Measurements from ENCODE around the gene SPEG.

Gene SPEG

GRCh38 chr2:219443016-219443696 lies 8.5 kb downstream of the SPEG start:
- DNase-seq (ENCODE audit: low read depth in 2 of 2) = no peak

GRCh38 chr2:219443697-219444023 lies 9.0 kb downstream of the SPEG start:
- DNase-seq (ENCODE audit: low read depth in 2 of 2) = no peak

GRCh38 chr2:219444566-219445091 lies 10.0 kb downstream of the SPEG start:
- DNase-seq (ENCODE audit: low read depth in 2 of 2) = no peak

GRCh38 chr2:219445220-219445640 lies 10.6 kb downstream of the SPEG start:
- DNase-seq (ENCODE audit: low read depth in 2 of 2) = no peak

- DNase-seq (ENCODE audit: low read depth in 2 of 2) = no peak
Measured at GRCh38 chr2:219446101-219446504, 11.5 kb downstream of the SPEG start.

GRCh38 chr2:219446689-219447088 lies 12.0 kb downstream of the SPEG start:
- no peak for DNase-seq (ENCODE audit: low read depth in 2 of 2)

- no peak for DNase-seq (ENCODE audit: low read depth in 2 of 2)
Measured at GRCh38 chr2:219447242-219448098, 12.8 kb downstream of the SPEG start.

- no peak for DNase-seq (ENCODE audit: low read depth in 2 of 2)
Measured at GRCh38 chr2:219448099-219448775, 13.6 kb downstream of the SPEG start.

GRCh38 chr2:219448776-219449341 lies 14.2 kb downstream of the SPEG start:
- DNase-seq (ENCODE audit: low read depth in 2 of 2) = peak in 1 of 2 donors; percentile 23

GRCh38 chr2:219449609-219450008 lies 15.0 kb downstream of the SPEG start:
- no peak for DNase-seq (ENCODE audit: low read depth in 2 of 2)

GRCh38 chr2:219451661-219452360 lies 17.2 kb downstream of the SPEG start:
- no peak for DNase-seq (ENCODE audit: low read depth in 2 of 2)

- no peak for DNase-seq (ENCODE audit: low read depth in 2 of 2)
Measured at GRCh38 chr2:219452361-219453317, 18.0 kb downstream of the SPEG start.

- DNase-seq (ENCODE audit: low read depth in 2 of 2) = no peak
Measured at GRCh38 chr2:219453671-219454590, 19.3 kb downstream of the SPEG start.

GRCh38 chr2:219455581-219455980 lies 20.9 kb downstream of the SPEG start:
- no peak for DNase-seq (ENCODE audit: low read depth in 2 of 2)

- DNase-seq (ENCODE audit: low read depth in 2 of 2) = no peak
Measured at GRCh38 chr2:219457784-219458369, 23.2 kb downstream of the SPEG start.

- no peak for DNase-seq (ENCODE audit: low read depth in 2 of 2)
Measured at GRCh38 chr2:219458996-219459395, 24.4 kb downstream of the SPEG start.

GRCh38 chr2:219459460-219460311 lies 25.0 kb downstream of the SPEG start:
- no peak for DNase-seq (ENCODE audit: low read depth in 2 of 2)

- no peak for DNase-seq (ENCODE audit: low read depth in 2 of 2)
Measured at GRCh38 chr2:219460424-219460926, 25.8 kb downstream of the SPEG start.
